22Rv1 (cell line): ENCODE results near the gene ATXN1.

Experiments used
- H3K27ac ChIP-seq: fragments of 450-650 bp; 2 replicates; pipeline ENCODE4 v1.5.1; 2017
- ZFX ChIP-seq: fragments of 450-650 bp; IDR thresholded peaks from 2 replicates; pipeline ENCODE4 v1.6.1; 2017; ENCODE audit warnings: antibody characterized with exemption, borderline replicate concordance
- TF ChIP-seq, protein P1 (sequence below): fragments of 450-650 bp; IDR thresholded peaks from 2 replicates; pipeline ENCODE4 v1.5.1; 2017; ENCODE audit warnings: mild to moderate bottlenecking

Gene ATXN1

DNA sequence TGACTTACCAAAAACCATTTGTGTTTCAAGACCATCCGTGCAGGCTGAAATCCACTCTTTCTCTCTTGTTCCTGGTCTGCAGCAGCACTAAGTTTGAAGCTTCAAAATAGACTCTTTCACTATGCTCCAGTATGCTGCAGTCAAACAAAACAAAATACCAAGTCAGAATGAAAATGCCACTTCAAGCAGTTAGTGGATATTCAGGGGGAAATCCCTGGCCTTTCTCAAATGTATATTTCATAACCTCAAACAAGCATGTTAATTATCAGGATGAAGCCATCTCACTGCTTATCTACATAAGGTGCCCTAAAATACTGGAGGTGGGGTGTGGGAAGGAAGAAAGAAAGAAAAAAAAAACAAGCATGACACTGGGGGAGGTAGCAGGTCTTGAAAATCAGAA, 103.5 kb downstream of the ATXN1 start:
- no peak for TF ChIP-seq ZFX
- TF ChIP-seq, protein P1, sequence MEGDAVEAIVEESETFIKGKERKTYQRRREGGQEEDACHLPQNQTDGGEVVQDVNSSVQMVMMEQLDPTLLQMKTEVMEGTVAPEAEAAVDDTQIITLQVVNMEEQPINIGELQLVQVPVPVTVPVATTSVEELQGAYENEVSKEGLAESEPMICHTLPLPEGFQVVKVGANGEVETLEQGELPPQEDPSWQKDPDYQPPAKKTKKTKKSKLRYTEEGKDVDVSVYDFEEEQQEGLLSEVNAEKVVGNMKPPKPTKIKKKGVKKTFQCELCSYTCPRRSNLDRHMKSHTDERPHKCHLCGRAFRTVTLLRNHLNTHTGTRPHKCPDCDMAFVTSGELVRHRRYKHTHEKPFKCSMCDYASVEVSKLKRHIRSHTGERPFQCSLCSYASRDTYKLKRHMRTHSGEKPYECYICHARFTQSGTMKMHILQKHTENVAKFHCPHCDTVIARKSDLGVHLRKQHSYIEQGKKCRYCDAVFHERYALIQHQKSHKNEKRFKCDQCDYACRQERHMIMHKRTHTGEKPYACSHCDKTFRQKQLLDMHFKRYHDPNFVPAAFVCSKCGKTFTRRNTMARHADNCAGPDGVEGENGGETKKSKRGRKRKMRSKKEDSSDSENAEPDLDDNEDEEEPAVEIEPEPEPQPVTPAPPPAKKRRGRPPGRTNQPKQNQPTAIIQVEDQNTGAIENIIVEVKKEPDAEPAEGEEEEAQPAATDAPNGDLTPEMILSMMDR: no peak
- no peak overlapping the region for H3K27ac ChIP-seq

DNA sequence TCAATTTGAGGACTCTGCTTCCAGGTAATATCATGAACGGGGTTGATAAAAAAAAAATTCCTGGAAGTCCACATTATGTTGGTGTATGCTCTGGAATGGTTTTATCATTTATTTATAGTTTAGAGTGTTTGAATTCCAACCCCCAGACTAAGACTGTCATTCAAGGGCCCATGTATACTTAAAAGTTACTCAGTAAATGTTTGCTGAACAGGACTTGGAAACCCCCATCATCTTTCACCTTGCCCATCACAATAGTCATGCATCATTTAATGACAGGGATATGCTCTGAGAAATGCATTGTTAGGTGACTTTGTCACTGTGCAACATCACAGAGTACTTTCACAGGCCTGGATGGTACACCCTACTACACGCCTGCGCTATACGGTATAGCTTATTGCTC, 104.8 kb downstream of the ATXN1 start:
- no peak for TF ChIP-seq ZFX
- TF ChIP-seq, protein P1: no peak
- no peak overlapping the region for H3K27ac ChIP-seq

DNA sequence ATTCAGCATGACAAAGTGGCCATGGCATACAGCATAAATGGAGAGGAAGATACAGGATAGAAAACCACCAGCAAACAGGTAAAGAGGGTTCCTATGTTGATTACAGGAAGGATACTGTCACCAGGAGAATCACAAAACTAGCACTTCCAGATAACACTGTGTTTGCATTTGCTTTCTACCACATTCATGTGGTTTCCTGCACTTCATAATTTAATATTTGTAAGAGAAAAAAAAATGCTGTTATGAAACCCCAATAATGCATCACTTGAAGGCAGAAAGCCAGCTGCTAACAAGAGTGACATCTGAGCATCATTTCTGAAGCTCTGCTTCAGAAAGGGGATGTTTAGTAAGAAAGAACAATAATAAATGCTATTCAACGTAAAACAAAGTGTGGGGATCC, 106.6 kb downstream of the ATXN1 start:
- TF ChIP-seq, protein P1: no peak
- TF ChIP-seq ZFX: no peak
- no peak overlapping the region for H3K27ac ChIP-seq

DNA sequence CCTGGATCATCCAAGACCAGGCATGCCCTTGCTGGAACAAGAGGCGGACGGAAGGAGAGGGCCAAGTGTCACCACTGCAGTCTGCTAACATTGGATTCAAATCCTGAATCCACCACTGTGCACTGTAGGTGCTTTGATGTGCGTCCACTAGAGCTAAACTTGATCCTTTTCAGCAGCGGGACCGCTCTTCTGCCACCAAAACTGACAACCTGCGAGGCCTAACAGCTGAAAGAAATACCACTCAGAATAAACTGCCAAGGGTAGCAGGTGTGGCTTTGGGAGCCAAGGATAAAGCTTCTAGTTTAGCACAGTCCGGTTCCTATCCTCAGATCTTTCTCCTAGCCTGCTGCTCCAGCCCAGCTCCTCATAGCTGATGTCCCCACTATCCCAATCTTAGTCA, 108.0 kb downstream of the ATXN1 start:
- no peak overlapping the region for H3K27ac ChIP-seq
- no peak for TF ChIP-seq ZFX
- TF ChIP-seq, protein P1: no peak

DNA sequence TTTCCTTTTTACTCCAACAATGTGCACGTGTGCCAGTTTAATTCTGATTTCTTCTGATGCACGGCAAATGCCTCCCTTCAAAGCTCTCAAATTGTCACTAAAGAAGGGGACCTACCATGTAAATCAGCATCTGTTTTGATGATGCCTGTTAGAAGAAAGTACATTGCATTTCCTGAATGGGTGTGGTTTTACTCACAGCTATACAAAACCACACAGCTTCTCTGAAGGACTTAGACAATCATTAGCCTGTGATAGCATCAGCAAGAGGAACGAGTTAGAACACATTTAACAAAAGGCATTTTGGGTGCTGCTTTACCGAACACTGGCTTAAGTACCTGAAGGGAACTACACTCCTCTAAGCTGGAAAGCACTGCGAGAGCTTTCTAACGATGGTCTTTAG, 109.4 kb downstream of the ATXN1 start:
- no peak overlapping the region for H3K27ac ChIP-seq
- TF ChIP-seq, protein P1: no peak
- no peak for TF ChIP-seq ZFX

DNA sequence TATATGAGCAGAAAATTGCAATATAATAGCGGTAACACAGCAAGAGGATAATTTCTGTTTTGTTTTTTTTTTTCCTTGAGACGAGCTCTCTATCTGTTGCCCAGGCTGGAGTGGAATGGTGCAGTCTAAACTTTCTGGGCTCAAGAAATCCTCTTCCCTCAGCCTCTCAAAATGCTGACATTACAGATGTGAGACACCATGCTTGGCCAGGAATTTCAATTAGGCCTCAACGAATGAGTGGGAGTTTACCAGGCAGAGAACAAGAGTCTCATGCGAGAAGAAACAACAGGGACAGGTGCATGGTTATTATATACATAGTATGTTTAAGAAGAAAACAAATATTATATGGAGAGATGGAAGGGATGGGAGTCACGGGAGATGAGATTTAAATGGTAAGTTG, 111.4 kb downstream of the ATXN1 start:
- no peak overlapping the region for H3K27ac ChIP-seq
- TF ChIP-seq ZFX: no peak
- TF ChIP-seq, protein P1: no peak

DNA sequence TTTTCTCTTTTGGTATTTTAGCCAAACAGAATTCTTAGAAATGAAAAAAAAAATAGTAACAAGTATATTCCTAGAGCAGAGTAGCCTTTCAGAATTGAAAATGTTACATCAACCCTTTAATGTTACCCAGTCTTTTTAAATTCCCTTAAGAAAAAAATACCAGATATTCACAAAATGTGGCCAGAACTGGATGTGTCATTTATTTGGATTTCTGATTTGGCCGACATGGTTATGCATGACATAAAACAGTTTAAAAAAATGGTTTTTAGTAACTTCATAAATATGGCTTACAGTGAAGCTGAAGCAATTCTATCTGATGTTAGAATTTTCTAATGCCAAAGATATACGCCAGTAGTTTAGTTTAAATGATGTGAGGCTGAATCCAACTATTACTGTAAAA, 112.0 kb downstream of the ATXN1 start:
- no peak for TF ChIP-seq ZFX
- TF ChIP-seq, protein P1: no peak
- H3K27ac ChIP-seq: no peak overlapping the region
